ENCODE results near the gene FRMD1.

DNA sequence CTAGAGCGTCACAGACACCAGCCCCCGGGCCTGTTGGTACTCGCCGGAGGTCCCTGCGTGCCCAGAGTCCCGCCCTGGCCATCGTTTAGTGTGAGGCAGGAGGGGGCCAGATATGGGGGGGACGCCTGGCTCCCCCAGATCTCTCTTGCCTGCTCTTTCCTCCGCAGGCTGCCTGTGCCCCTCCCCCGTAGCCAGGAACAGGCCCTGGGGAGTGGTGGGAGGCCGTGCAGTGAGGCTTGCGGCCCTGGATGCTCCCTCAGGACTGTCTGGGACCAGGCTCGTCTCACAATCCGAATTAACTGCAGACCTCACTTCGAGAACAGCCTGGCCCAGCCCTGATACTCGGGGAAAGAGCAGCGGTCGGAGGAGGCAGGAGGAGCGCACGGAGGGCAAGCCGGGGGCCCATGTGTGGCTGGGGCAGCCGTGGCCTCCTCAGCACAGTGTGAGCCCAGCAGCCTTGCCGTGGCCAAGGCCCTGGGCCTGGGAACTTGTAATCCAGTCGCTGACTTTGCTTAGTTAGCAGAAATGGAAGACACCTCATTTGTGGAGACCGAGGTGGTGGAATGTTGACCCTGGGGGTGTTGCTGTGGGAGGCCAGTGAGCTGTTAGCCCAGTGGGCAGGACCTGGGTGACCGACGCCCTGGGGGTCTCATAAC, 28.7 kb downstream of the FRMD1 start:
- TF ChIP-seq CTCF (IDR thresholded peaks at IDR 0.05), result no peak
- TF ChIP-seq POLR2A (IDR thresholded peaks at IDR 0.05), result no peak

Data from right lobe of liver (tissue), 4 donors.